Transverse colon (tissue), 4 donors: ENCODE results near the gene GJB3.

Experiments used
- EP300 ChIP-seq: sonication (generic); formaldehyde crosslinking; IDR thresholded peaks from one replicate; pipeline ENCODE4 v1.6.1; 2017; ENCODE audit warnings: antibody characterized with exemption, low read depth
- POLR2A ChIP-seq: fragments of 450-650 bp; IDR thresholded peaks from one replicate; pipeline ENCODE4 v1.6.1; 2016; ENCODE audit warnings: antibody characterized with exemption, mild to moderate bottlenecking, moderate library complexity
- POLR2AphosphoS5 ChIP-seq, 3 donors: sonication (generic); formaldehyde crosslinking; IDR thresholded peaks; one replicate each; pipeline ENCODE4 v1.6.1; 2016; ENCODE audit warnings: antibody characterized with exemption in 3 of 3
- TF ChIP-seq, protein P1 (sequence below), 5 experiments: fragments of 200-600 bp in 3 of 5; fragments of 450-650 bp in 2 of 5; sonication (generic) in 3 of 5; IDR thresholded peaks; 1 replicate in 2 of 5; 2 replicates in 3 of 5; pipeline ENCODE4 v1.5.1; 2016 to 2017; ENCODE audit warnings: antibody characterized with exemption in 5 of 5, inconsistent platforms in 3 of 5, mild to moderate bottlenecking in 2 of 5, moderate library complexity in 1 of 5

DNA sequence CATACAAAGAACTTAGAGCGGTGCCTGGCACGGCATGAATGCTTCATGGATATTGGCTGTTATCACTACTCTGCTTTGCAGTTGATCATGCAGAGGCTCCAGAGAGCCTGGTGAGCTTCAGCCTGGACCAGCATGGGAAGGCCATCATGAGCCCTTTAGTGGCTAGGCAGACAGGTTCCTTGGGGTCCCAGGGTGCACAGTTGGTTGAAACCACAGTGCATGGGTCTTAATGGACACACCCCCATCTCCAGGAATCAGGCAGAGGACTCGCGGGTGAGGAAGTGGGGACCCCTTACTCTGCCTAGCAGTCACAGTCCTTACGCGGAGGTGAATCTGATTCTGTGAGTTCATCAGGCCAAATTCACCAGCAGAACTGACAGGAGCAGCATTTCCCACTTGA lies 25.1 kb upstream of the GJB3 start:
- TF ChIP-seq, protein P1, sequence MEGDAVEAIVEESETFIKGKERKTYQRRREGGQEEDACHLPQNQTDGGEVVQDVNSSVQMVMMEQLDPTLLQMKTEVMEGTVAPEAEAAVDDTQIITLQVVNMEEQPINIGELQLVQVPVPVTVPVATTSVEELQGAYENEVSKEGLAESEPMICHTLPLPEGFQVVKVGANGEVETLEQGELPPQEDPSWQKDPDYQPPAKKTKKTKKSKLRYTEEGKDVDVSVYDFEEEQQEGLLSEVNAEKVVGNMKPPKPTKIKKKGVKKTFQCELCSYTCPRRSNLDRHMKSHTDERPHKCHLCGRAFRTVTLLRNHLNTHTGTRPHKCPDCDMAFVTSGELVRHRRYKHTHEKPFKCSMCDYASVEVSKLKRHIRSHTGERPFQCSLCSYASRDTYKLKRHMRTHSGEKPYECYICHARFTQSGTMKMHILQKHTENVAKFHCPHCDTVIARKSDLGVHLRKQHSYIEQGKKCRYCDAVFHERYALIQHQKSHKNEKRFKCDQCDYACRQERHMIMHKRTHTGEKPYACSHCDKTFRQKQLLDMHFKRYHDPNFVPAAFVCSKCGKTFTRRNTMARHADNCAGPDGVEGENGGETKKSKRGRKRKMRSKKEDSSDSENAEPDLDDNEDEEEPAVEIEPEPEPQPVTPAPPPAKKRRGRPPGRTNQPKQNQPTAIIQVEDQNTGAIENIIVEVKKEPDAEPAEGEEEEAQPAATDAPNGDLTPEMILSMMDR (IDR thresholded peaks at IDR 0.05): no peak
- TF ChIP-seq POLR2A (no peak), EP300 (no peak), POLR2AphosphoS5 (IDR thresholded peaks at IDR 0.05) (no peak)
